Measurements from ENCODE around the gene HYLS1.
"Not testable (repeated sequence)": the region's sequence is repeated elsewhere in the genome, so short reads cannot be mapped to it uniquely, and the experiment has no call there.

The HYLS1 gene

GRCh38 chr11:125887373-125888324, at the start of gene HYLS1:
Gene HYLS1 (plus strand): TSS chr11:125887668. CDS start chr11:125899369, 11,701 bp downstream.
- DNase-seq: peak; percentile 67 to 90

GRCh38 chr11:125842321-125842948, 45.0 kb upstream of the HYLS1 start:
- no peak for DNase-seq

GRCh38 chr11:125846188-125846587, 41.3 kb upstream of the HYLS1 start:
- no peak for DNase-seq

- not testable (repeated sequence) for DNase-seq
Observed at GRCh38 chr11:125857670-125858069, 29.8 kb upstream of the HYLS1 start.

GRCh38 chr11:125862786-125863185, 24.7 kb upstream of the HYLS1 start:
- not testable (repeated sequence) for DNase-seq

- DNase-seq: not testable (repeated sequence)
Observed at GRCh38 chr11:125865354-125865753, 22.1 kb upstream of the HYLS1 start.

GRCh38 chr11:125869521-125869920, 17.9 kb upstream of the HYLS1 start:
- no peak for DNase-seq

- DNase-seq: no peak
Observed at GRCh38 chr11:125871391-125872137, 15.9 kb upstream of the HYLS1 start.

- DNase-seq: no peak
Observed at GRCh38 chr11:125872138-125872491, 15.4 kb upstream of the HYLS1 start.

- no peak for DNase-seq
Observed at GRCh38 chr11:125873881-125874555, 13.4 kb upstream of the HYLS1 start.

GRCh38 chr11:125874556-125875124, 12.8 kb upstream of the HYLS1 start:
- DNase-seq: no peak

- DNase-seq: no peak
Observed at GRCh38 chr11:125881291-125881690, 6.2 kb upstream of the HYLS1 start.

- no peak for DNase-seq
Observed at GRCh38 chr11:125883375-125883774, 4.1 kb upstream of the HYLS1 start.

- peak in 1 of 2 donors; percentile 55 for DNase-seq
Observed at GRCh38 chr11:125886997-125887372, 483 bp upstream of the HYLS1 start.

GRCh38 chr11:125890447-125891100, 3.1 kb downstream of the HYLS1 start:
- DNase-seq: no peak

- DNase-seq: no peak
Observed at GRCh38 chr11:125892071-125892470, 4.6 kb downstream of the HYLS1 start.

GRCh38 chr11:125892994-125893393, 5.5 kb downstream of the HYLS1 start:
- no peak for DNase-seq

GRCh38 chr11:125901872-125902271, 14.4 kb downstream of the HYLS1 start:
- no peak for DNase-seq

GRCh38 chr11:125902277-125902926, 14.9 kb downstream of the HYLS1 start:
- DNase-seq: no peak

GRCh38 chr11:125902927-125903710, 15.7 kb downstream of the HYLS1 start, which contains the start of gene PUS3:
Gene PUS3 (minus strand): TSS chr11:125903206. CDS start chr11:125896284, 6,922 bp downstream.
- peak; percentile 53 to 57 for DNase-seq
